Measurements from ENCODE around the gene NBPF11.
"Not testable (repeated sequence)": the region's sequence is repeated elsewhere in the genome, so short reads cannot be mapped to it uniquely, and the experiment has no call there.

The NBPF11 gene

DNA sequence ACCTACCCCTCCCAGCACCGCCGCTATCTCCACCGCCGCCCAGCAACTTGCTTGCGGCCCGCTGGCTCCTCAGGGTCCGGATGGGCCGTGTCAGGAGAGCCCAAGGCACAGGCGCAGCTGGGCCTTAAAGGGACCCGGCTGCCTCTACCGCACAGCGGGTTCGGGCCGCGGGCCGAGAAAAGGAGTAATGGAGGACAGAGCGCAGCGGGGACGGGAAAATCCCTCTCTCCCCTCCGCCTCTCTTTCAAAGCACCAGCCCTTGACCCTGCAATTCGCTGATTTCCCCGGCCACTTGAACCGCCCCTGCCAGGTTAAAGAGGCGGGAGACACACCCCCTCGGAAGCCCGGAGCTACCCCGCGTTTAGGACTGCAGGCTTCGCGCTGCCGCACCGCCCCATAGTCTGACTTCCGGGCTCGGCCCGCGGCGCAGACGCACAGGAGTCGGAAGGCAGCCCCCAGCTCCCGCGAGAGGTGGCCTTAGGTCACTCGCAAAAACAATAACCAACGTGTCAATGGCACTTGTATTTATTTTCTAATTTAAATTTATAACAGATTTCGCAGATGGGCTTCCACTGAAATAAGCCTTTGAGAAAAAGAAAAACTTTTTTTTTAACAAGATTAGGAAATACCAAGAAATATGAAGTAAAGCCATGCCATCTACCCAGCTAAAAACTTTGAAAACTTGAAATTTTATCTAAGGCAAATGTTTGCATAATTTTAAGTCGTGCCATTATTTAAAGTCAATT lies at the start of gene NBPF11:
NBPF11 (minus strand) TSS at position 371 of the 746 bp plus-strand sequence. CDS start 25,278 bp downstream, outside the sequence.
- DNase-seq (ENCODE audit: low read depth, low spot score) = peak; percentile 29

GRCh38 chr1:148197396-148197795 lies 45.3 kb upstream of the NBPF11 start:
- not testable (repeated sequence) for DNase-seq (ENCODE audit: low read depth, low spot score)

DNA sequence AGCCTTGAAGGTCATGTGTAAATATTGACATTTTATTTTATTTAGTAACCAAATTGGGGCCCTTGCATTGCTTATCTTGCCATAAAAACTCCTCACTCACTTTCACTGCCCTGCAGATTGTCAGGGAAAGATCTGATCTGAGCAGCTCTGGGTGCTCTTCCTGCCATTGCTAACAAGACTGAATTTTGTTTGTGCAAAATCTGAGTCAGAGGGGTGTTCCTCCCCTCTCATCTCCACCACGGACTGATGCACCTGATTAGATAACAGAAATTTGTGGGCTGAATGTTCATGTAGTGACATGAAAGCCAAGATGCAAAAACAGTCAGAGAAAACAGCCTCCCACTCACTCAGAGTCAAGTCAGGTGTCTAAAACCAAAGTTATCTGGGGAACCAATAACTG lies 44.9 kb upstream of the NBPF11 start:
- DNase-seq (ENCODE audit: low read depth, low spot score) = not testable (repeated sequence)

- not testable (repeated sequence) for DNase-seq (ENCODE audit: low read depth, low spot score)
Observed at GRCh38 chr1:148195115-148195514, 43.0 kb upstream of the NBPF11 start.

DNA sequence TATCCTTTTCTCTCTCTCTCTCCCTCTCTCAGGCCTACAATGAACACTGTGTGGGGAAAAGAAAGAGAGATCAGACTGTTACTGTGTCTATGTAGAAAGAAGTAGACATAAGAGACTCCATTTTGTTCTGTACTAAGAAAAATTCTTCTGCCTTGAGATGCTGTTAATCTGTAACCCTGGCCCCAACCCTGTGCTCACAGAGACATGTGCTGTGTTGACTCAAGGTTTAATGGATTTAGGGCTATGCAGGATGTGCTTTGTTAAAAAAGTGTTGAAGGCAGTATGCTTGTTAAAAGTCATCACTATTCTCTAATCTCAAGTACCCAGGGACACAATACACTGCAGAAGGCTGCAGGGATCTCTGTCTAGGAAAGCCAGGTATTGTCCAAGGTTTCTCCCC lies 36.7 kb upstream of the NBPF11 start:
- DNase-seq (ENCODE audit: low read depth, low spot score) = not testable (repeated sequence)

- not testable (repeated sequence) for DNase-seq (ENCODE audit: low read depth, low spot score)
Observed at GRCh38 chr1:148178682-148179081, 26.6 kb upstream of the NBPF11 start.

DNA sequence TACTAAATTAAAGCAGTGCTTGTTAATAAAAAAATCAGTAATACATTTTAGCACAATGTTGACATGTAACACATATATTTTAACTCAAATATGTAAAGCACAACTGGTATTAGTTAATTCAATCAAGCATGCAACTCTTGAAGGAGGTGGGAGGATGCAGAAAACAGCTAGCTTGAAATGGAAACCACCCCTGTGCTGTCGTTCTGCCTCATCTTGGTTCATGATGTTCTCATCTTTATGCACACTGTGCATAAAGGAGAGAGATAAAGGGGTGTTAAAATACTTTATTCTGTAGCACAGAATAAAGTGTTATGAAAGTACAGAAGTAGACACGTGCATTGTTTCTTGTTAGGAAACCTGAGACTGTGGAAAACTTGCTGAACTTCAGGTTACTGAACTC lies 23.3 kb upstream of the NBPF11 start:
- not testable (repeated sequence) for DNase-seq (ENCODE audit: low read depth, low spot score)

DNA sequence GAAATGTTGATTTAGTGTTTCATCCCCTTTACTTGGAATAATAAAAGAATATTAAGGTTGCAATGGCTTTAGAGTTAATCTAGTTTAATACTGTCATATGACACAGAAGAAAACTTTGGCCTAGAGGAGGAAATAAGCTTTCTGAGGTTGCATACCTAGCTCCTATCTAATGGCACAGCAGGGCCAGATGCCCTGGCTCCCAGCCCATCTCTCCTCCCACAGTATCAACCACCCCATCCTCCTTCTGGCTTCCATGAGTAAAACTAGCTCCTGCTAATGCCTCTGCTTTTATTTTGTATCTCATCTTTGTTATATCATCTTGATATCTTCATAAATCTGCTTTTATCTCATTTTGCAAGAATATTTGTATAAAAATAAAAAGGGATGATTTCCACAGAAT lies 19.9 kb upstream of the NBPF11 start:
- not testable (repeated sequence) for DNase-seq (ENCODE audit: low read depth, low spot score)

GRCh38 chr1:148166558-148167492 lies 14.7 kb upstream of the NBPF11 start:
- no peak for DNase-seq (ENCODE audit: low read depth, low spot score)

- DNase-seq (ENCODE audit: low read depth, low spot score) = no peak
Observed at GRCh38 chr1:148162363-148162762, 10.3 kb upstream of the NBPF11 start.

- no peak for DNase-seq (ENCODE audit: low read depth, low spot score)
Observed at GRCh38 chr1:148161053-148161901, 9.2 kb upstream of the NBPF11 start.

DNA sequence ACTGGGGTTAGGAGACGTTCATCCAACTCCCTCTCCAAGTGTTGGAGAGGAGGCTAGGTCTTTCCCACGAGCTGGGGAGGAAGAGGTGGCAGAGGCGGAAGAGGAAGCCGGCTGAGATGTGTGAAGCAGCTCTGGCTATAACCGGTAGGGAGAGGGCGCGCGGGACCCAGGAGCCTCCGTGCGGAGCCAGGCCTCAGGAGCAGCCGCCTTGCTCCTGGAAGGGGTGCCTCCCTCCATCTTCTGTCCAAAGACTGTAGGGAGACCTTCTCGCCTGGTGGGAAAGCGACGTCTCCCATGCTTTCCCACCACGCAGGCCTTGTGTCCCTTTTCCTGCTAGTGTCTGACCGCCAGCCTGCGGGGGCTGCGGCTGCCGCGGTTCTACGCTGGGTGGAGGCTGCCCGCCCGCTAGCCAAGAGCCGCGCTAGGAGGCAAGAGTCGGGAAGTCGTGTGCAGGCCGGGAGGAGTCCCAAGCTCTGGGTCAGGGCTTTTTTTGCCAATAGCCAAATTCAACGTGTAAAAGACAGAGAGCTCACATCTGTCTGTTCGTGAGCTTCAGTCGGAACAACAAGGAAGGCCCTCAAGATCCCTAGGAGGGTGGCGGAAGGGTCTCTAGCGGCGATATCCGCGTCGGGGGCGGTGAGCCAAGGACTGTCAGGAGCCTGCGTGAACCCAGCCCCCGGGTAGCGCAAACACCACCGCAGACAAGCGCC lies 8.4 kb upstream of the NBPF11 start:
- no peak for DNase-seq (ENCODE audit: low read depth, low spot score)

GRCh38 chr1:148160048-148160342 lies 7.9 kb upstream of the NBPF11 start:
- DNase-seq (ENCODE audit: low read depth, low spot score) = no peak

DNA sequence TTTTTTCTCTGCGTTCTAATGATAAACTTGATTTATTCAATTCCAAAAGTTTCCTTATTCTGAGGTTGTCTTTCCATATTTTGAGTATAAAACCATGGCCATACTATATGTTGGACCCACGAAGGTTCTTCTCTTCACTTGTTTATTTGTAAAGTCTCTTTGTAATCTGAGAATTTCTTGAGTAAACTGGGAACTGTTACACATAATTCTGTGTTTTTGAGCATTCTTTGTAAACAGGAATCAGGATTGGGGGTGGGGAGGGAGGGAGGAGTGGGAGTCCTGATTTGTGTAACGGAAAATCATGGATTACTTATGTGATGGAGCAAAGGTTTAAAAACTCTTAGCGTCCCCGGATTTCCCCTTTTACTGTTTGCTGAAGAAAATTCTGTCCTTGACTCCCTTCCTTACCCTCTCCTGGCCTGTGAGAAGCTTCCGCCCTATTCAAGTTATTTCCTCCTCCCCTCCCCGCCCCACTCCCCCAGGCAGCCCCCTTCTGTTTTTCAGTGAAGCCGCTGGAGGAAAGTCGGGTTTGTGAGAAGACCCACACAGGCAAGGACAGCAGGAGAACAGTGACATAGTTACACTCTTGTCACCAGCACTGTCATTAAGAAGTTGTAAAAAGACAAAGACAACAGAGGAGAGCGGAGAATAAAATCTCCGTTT lies 6.4 kb upstream of the NBPF11 start:
- no peak for DNase-seq (ENCODE audit: low read depth, low spot score)

- not testable (repeated sequence) for DNase-seq (ENCODE audit: low read depth, low spot score)
Observed at GRCh38 chr1:148157803-148158202, 5.7 kb upstream of the NBPF11 start.

DNA sequence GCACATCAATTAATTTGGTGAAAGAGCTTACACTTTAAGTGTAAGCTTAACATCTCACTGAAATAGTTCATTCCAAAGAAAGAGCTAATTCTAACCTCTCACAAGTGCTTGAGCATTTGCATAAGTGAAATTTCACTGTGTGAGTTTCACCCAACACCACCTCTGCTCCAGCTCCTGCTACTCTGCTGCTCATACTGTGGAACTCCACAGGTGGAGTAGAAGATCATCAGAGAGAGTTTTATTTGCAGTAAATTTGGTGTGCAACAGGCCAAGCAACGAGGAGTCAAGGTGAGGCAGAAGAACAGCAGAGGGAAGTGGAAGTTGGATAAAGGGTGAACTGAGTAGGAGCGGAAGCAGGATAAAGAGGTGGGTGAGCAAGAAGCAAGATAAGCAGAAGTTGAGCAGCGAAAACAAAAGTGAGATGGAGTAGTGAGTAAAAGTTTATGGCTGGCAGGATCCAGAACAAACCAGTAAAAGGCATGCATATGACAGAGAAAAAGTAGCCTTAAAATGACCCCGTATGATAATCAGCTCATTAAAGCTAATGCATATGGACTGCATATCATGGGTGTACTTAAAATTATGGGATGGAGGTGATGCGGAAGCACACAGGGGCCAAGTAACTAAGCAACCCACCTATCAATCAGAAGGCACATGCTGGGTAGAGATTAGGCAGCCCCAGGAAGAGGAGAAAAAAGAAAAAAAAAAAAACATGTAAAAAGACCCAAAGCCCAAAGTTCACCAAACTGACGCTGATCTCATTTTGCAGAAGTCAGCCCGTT lies 3.6 kb upstream of the NBPF11 start:
- not testable (repeated sequence) for DNase-seq (ENCODE audit: low read depth, low spot score)

GRCh38 chr1:148152795-148153194 lies 714 bp upstream of the NBPF11 start:
- DNase-seq (ENCODE audit: low read depth, low spot score) = not testable (repeated sequence)

- not testable (repeated sequence) for DNase-seq (ENCODE audit: low read depth, low spot score)
Observed at GRCh38 chr1:148151371-148151819, 686 bp downstream of the NBPF11 start.

GRCh38 chr1:148150945-148151344 lies 1.1 kb downstream of the NBPF11 start:
- not testable (repeated sequence) for DNase-seq (ENCODE audit: low read depth, low spot score)

DNA sequence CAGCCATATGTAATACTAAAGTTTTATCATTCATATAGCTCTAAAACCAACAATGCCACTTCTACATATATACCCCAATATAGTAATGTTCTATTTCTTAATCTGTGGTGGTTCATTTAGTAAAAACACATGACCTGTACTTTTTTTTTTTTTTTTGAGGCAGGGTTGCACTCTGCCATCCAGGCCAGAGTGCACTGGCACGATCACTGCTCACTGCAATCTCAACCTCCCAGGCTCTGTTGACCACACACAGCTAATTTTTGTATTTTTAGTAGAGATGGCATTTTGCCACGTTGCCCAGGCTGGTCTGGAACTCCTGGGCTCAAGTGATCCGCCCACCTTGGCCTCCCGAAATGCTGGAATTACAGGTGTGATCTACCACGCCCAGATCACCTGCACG lies 2.1 kb downstream of the NBPF11 start:
- not testable (repeated sequence) for DNase-seq (ENCODE audit: low read depth, low spot score)

Data from brain pericyte (primary cell).